ENCODE measurements around the gene MEF2D.
A peak's percentile ranks its signal among the peaks of the same experiment; 100 is the strongest.

MEF2D gene

DNA sequence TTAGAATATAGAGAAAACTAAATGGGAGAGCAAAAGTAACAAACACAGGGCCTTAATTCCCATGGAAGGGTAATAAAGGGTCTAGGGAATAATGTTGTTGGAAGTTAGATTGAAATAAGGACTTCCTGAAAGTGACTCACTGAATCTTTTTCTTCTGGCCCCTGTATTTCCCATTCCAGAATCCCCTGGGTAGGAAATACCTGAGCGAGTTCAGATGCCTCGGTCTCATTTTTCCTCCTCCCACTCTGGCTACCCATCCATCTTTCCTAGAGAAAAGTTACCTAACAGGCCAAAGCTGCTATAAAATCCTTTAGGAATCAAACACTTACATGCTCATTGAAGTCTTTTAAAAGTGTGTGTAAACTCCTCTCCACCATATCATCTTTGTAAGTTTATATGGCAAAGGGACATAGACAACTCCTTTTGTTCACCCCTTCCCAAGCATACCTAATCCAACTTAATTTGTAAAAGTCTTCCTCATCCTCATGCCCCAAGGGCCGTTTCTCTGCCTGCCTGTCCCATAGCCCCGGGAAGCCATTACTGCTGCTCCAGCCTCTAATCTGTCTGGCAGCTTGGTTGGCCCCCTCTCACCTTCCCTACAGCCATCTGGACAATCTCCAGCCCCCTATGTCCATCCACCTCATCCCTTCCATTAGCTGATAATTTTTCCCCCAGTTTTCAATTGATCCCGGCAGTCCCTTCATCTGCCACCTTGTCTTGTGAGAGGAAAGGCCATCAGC, 3.3 kb upstream of the MEF2D start:
- TF ChIP-seq FOXM1 (IDR thresholded peaks at IDR 0.05; ENCODE audit: borderline replicate concordance, low read depth) (no peak), ZBTB7A (IDR thresholded peaks at IDR 0.05; ENCODE audit: low read depth) (no peak), NFIC (IDR thresholded peaks at IDR 0.05) (no peak), REST (IDR thresholded peaks at IDR 0.05; ENCODE audit: low read depth) (no peak), RAD21 (IDR thresholded peaks at IDR 0.05; ENCODE audit: low read depth) (no peak), TAF1 (IDR thresholded peaks at IDR 0.05; ENCODE audit: low read depth) (no peak), EGR1 (IDR thresholded peaks at IDR 0.05) (no peak), YY1 (IDR thresholded peaks at IDR 0.05; ENCODE audit: low read depth) (no peak), CEBPB (IDR thresholded peaks at IDR 0.05) (no peak), EP300 (IDR thresholded peaks at IDR 0.05; ENCODE audit: borderline replicate concordance) (no peak), TCF12 (IDR thresholded peaks at IDR 0.05; ENCODE audit: low read depth) (no peak), TEAD4 (IDR thresholded peaks at IDR 0.05) (no peak), USF1 (IDR thresholded peaks at IDR 0.05) (no peak), CREB1 (IDR thresholded peaks at IDR 0.05; ENCODE audit: low read depth) (no peak)
- TF ChIP-seq, protein P1, sequence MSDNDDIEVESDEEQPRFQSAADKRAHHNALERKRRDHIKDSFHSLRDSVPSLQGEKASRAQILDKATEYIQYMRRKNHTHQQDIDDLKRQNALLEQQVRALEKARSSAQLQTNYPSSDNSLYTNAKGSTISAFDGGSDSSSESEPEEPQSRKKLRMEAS (IDR thresholded peaks at IDR 0.05), result no peak

DNA sequence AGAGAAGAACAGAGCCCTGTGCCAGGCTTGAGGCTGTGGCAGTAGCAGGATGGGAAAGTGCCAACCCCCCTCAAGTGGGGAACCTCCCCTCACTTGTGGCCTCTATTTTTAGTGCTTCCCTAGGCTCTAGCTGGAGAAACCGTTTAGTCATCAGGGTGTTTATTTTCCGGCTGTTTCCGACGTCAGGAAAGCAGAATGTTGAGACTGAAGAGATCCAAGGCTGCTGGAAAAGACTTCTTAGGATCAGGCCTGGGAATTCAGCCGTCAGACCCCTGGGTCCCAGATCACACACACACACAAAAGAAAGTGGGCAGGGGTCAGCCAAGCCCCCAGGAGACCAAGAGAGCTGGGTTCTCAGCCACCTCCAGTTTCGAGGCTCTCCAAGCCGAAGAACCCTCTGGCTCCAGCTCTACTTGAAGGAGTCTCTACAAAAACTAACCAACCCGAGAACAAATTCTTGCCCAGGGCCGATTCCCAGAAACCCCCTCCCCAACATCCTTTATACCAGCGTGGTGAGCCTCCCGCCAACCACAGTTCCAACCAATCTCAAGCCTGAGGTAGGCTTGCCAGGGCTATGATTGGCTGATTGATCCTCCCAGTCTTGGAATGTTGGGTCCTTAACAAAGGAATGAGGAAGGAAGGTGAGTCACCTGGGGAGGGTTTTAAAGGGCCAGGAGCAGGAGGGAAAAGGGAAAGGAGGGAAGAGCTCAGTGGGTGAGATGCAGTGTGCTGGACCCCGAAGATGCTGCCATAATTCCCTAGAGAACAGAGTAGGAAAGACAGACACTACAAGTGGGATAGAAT, 2.5 kb upstream of the MEF2D start:
- TF ChIP-seq REST (IDR thresholded peaks at IDR 0.05; ENCODE audit: low read depth) (no peak), TCF12 (IDR thresholded peaks at IDR 0.05; ENCODE audit: low read depth) (no peak; the same call in 1 of the 2 replicates), CEBPB (IDR thresholded peaks at IDR 0.05) (no peak), ZBTB7A (IDR thresholded peaks at IDR 0.05; ENCODE audit: low read depth) (peak; percentile 99), EGR1 (IDR thresholded peaks at IDR 0.05) (no peak), FOXM1 (IDR thresholded peaks at IDR 0.05; ENCODE audit: borderline replicate concordance, low read depth) (no peak; the same call in 1 of the 2 replicates), YY1 (IDR thresholded peaks at IDR 0.05; ENCODE audit: low read depth) (no peak), TAF1 (IDR thresholded peaks at IDR 0.05; ENCODE audit: low read depth) (no peak; the same call in 1 of the 2 replicates), CREB1 (IDR thresholded peaks at IDR 0.05; ENCODE audit: low read depth) (no peak), TEAD4 (IDR thresholded peaks at IDR 0.05) (peak; percentile 97), EP300 (IDR thresholded peaks at IDR 0.05; ENCODE audit: borderline replicate concordance) (no peak), NFIC (IDR thresholded peaks at IDR 0.05) (no peak), RAD21 (IDR thresholded peaks at IDR 0.05; ENCODE audit: low read depth) (no peak), USF1 (IDR thresholded peaks at IDR 0.05) (no peak)
- TF ChIP-seq, protein P1 (IDR thresholded peaks at IDR 0.05), result peak; percentile 97

DNA sequence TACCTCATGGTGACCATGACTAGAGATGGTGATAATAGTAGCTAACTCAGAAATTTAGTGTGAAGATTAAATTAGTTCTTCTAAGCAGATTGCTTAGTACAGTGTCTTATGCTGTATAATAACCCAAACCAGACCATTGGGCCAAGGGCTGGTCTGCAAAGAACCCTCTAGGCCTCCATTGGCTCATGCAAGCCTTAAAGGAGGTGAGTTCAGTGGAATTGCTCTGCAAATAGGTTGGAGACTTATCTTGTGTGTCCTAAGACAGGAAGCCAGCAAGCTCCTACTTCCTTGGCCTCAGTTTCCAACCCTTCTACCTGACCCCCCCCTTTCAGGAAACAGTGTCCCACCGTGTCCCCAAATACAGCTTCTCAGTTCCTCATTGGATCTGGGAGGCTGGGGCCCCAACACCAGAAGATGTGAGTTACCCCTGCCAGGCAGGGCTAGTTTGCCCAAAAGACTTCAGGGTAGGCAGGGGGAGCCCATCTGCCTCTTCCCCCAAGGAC, 1.9 kb upstream of the MEF2D start:
- TF ChIP-seq EP300 (IDR thresholded peaks at IDR 0.05; ENCODE audit: borderline replicate concordance), result no peak
- TF ChIP-seq ZBTB7A (IDR thresholded peaks at IDR 0.05; ENCODE audit: low read depth), result no peak
- TF ChIP-seq, protein P1 (IDR thresholded peaks at IDR 0.05), result no peak
- TF ChIP-seq CREB1 (IDR thresholded peaks at IDR 0.05; ENCODE audit: low read depth), result no peak
- no peak for TF ChIP-seq CEBPB (IDR thresholded peaks at IDR 0.05)
- TF ChIP-seq RAD21 (IDR thresholded peaks at IDR 0.05; ENCODE audit: low read depth), result no peak
- TF ChIP-seq USF1 (IDR thresholded peaks at IDR 0.05), result no peak
- TF ChIP-seq YY1 (IDR thresholded peaks at IDR 0.05; ENCODE audit: low read depth), result no peak
- TF ChIP-seq TCF12 (IDR thresholded peaks at IDR 0.05; ENCODE audit: low read depth), result no peak
- no peak for TF ChIP-seq REST (IDR thresholded peaks at IDR 0.05; ENCODE audit: low read depth)
- TF ChIP-seq EGR1 (IDR thresholded peaks at IDR 0.05), result no peak
- no peak for TF ChIP-seq TEAD4 (IDR thresholded peaks at IDR 0.05)
- TF ChIP-seq FOXM1 (IDR thresholded peaks at IDR 0.05; ENCODE audit: borderline replicate concordance, low read depth), result no peak
- no peak for TF ChIP-seq TAF1 (IDR thresholded peaks at IDR 0.05; ENCODE audit: low read depth)
- TF ChIP-seq NFIC (IDR thresholded peaks at IDR 0.05), result no peak
